HepG2 (cell line): ENCODE measurements around the gene ATG4B. TPM values are rescaled to one million over a fixed set of nuclear protein-coding genes. Genes with fewer than 3 reads are reported as not detected.

Experiments used
- ETV5 ChIP-seq: IDR thresholded peaks from 2 replicates; pipeline ENCODE4 v1.6.1; 2018; ENCODE audit warnings: missing biosample characterization, missing genetic modification reagents, inconsistent platforms, borderline replicate concordance
- IRF2 ChIP-seq: IDR thresholded peaks from 2 replicates; pipeline ENCODE4 v1.6.1; 2018; ENCODE audit warnings: missing genetic modification reagents, missing compliant biosample characterization
- KDM2A ChIP-seq: sonication (generic); formaldehyde crosslinking; IDR thresholded peaks from 2 replicates; pipeline ENCODE4 v1.4.0; 2020; ENCODE audit warnings: low read depth, missing genetic modification reagents, borderline replicate concordance
- MTA3 ChIP-seq: sonication (generic); formaldehyde crosslinking; IDR thresholded peaks from 2 replicates; pipeline ENCODE4 v1.4.0; 2020; ENCODE audit warnings: missing genetic modification reagents
- NFRKB ChIP-seq: fragments of 450-650 bp; IDR thresholded peaks from 2 replicates; pipeline ENCODE4 v1.6.1; 2017
- NFYB ChIP-seq: sonication (generic); formaldehyde crosslinking; IDR thresholded peaks from 2 replicates; pipeline ENCODE4 v1.4.0; 2020; ENCODE audit warnings: missing genetic modification reagents
- NR0B2 ChIP-seq: sonication (generic); formaldehyde crosslinking; IDR thresholded peaks from 2 replicates; pipeline ENCODE4 v1.4.0; 2020; ENCODE audit warnings: mild to moderate bottlenecking, missing genetic modification reagents
- POGK ChIP-seq: sonication (generic); formaldehyde crosslinking; conservative IDR thresholded peaks from 2 replicates; pipeline ENCODE4 v1.8.0; 2022; ENCODE audit warnings: mild to moderate bottlenecking, moderate library complexity, missing genetic modification reagents
- POLR2AphosphoS2 ChIP-seq: IDR thresholded peaks from 2 replicates; pipeline ENCODE4 v1.6.1; 2011; ENCODE audit warnings: low read depth, low read length, improper control_type of control experiment
- POLR2G ChIP-seq: fragments of 200-400 bp; formaldehyde crosslinking; IDR thresholded peaks from 2 replicates; pipeline ENCODE4 v1.6.1; 2018; ENCODE audit warnings: mild to moderate bottlenecking, low read depth, low read length, moderate library complexity
- RXRA ChIP-seq: sonication (generic); formaldehyde crosslinking; IDR thresholded peaks from 2 replicates; pipeline ENCODE4 v1.5.1; 2020; ENCODE audit warnings: missing genetic modification reagents
- SAP130 ChIP-seq: IDR thresholded peaks from 2 replicates; pipeline ENCODE4 v1.6.1; 2016; ENCODE audit warnings: low read depth
- SIX4 ChIP-seq: sonication (generic); formaldehyde crosslinking; IDR thresholded peaks from 2 replicates; pipeline ENCODE4 v1.4.0; 2020; ENCODE audit warnings: missing genetic modification reagents
- SP140L ChIP-seq: sonication (generic); formaldehyde crosslinking; IDR thresholded peaks from 2 replicates; pipeline ENCODE4 v1.4.0; 2020; ENCODE audit warnings: missing genetic modification reagents, borderline replicate concordance
- SRSF4 ChIP-seq: fragments of 200-400 bp; formaldehyde crosslinking; IDR thresholded peaks from one replicate; pipeline ENCODE4 v1.6.1; 2018; ENCODE audit warnings: mild to moderate bottlenecking, low read depth, low read length, moderate library complexity; ENCODE audit not compliant: poor library complexity, severe bottlenecking
- ZBTB38 ChIP-seq: sonication (generic); formaldehyde crosslinking; IDR thresholded peaks from 2 replicates; pipeline ENCODE4 v1.5.1; 2020; ENCODE audit warnings: mild to moderate bottlenecking, missing genetic modification reagents
- ZNF138 ChIP-seq: sonication (generic); formaldehyde crosslinking; IDR thresholded peaks from 2 replicates; pipeline ENCODE4 v1.5.0; 2020; ENCODE audit warnings: mild to moderate bottlenecking, low read depth, missing genetic modification reagents
- ZNF230 ChIP-seq: sonication (generic); formaldehyde crosslinking; IDR thresholded peaks from 2 replicates; pipeline ENCODE4 v1.4.0; 2020; ENCODE audit warnings: mild to moderate bottlenecking, missing genetic modification reagents
- ZNF292 ChIP-seq: sonication (generic); formaldehyde crosslinking; IDR thresholded peaks from 2 replicates; pipeline ENCODE4 v1.8.1; 2022; ENCODE audit warnings: mild to moderate bottlenecking, low read depth, missing genetic modification reagents, borderline replicate concordance
- ZNF3 ChIP-seq: IDR thresholded peaks from 2 replicates; pipeline ENCODE4 v1.7.0; 2017; ENCODE audit warnings: inconsistent platforms
- ZNF7 ChIP-seq: IDR thresholded peaks from 2 replicates; pipeline ENCODE4 v1.6.1; 2016; ENCODE audit warnings: missing biosample characterization, missing genetic modification reagents
- ZNF747 ChIP-seq: sonication (generic); formaldehyde crosslinking; IDR thresholded peaks from 2 replicates; pipeline ENCODE4 v1.8.1; 2023; ENCODE audit warnings: missing genetic modification reagents, mild to moderate bottlenecking, borderline replicate concordance
- ZNF788 ChIP-seq: sonication (generic); formaldehyde crosslinking; IDR thresholded peaks from 2 replicates; pipeline ENCODE4 v1.5.0; 2020; ENCODE audit warnings: mild to moderate bottlenecking, missing genetic modification reagents, borderline replicate concordance
- polyA plus RNA-seq, 8 experiments: library from polyadenylated mRNA; depleted of rRNA in 3 of 8; stranded (reverse) in 7 of 8; unstranded in 1 of 8; fragments of >200 nt; fragmentation: Illumina TruSeq in 4 of 8; extraction: Trizol in 4 of 8; gene quantifications; 2 replicates each; pipeline versions ENCODE4 v1.2.1 to v1.2.3, GENCODE V29; 2011 to 2016; ENCODE audit warnings: low read depth in 4 of 8, missing spikeins in 1 of 8, mixed read lengths in 1 of 8; ENCODE audit not compliant: insufficient read depth in 1 of 8
- total RNA-seq, 5 experiments: library from RNA; depleted of rRNA; stranded (reverse); fragments of >200 nt; fragmentation: Illumina TruSeq; extraction: Trizol; gene quantifications; 2 replicates each; pipeline ENCODE4 v1.2.3, GENCODE V29; 2016; ENCODE audit warnings: low read depth in 1 of 5
- TF ChIP-seq, protein P1 (sequence below): sonication (generic); formaldehyde crosslinking; conservative IDR thresholded peaks from 2 replicates; pipeline ENCODE4 v1.4.0; 2020; ENCODE audit warnings: missing genetic modification reagents

The ATG4B gene
- total and polyA plus RNA-seq, 2 of the 13 experiments (the other 11 are each of a cell fraction or from before 2014, with no cell fraction given), result 95.5 to 239 TPM

DNA sequence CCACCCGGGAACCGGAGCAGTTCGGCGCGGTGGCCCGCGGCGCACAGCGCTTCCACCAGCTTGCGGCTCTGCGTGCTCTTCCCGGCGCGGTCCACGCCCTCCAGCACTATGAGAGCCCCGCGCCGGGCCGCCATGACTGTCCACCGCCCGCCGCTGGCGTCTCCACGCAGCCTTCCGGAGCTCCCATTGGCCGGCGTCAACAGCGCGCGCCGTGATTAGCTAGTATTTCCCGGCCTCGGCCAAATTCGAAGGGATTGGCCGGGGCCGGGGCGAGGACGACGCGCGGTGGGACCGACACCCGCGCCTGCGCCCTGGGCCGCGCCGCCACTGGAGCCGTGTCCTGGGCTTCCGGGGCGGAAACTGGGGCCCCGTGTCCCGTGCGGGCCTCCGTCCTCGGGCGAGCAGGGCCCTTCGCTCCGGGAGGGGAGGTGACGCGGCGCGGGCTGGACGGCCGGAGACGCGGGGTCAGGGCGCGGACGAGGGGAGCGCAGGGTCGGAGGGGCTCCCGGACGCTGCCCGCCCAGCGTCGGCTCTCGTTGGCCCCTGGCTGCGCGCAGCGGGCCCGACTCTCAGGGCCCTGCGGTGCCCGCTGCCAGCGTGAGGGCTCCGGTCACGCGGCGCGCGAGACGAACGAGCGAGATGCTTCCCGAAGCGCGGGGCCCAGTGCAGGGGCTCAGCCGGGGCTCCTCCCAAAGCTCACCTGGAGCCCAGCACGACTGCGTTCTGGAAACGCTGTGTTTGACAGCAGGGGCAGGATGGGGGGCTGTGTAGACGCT, 49.3 kb downstream of the ATG4B start, which contains the start of gene DTYMK (continued):
- TF ChIP-seq MTA3 (CRISPR knock-in tag), result no peak
- peak; percentile 95 for TF ChIP-seq POLR2G
- peak; percentile 89 for TF ChIP-seq SRSF4
- peak; percentile 98 for TF ChIP-seq POGK (CRISPR knock-in tag)
- TF ChIP-seq SAP130 (CRISPR knock-in tag), result peak; percentile 97
- peak; percentile 88; the same call in 1 of the 2 replicates for TF ChIP-seq POLR2AphosphoS2
- peak; percentile 93 for TF ChIP-seq NFYB (CRISPR knock-in tag)
- TF ChIP-seq, protein P1, sequence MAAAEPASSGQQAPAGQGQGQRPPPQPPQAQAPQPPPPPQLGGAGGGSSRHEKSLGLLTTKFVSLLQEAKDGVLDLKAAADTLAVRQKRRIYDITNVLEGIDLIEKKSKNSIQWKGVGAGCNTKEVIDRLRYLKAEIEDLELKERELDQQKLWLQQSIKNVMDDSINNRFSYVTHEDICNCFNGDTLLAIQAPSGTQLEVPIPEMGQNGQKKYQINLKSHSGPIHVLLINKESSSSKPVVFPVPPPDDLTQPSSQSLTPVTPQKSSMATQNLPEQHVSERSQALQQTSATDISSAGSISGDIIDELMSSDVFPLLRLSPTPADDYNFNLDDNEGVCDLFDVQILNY, result peak; percentile 96
- TF ChIP-seq ZNF747 (CRISPR knock-in tag), result peak; percentile 64; the same call in 1 of the 2 replicates
- TF ChIP-seq RXRA (CRISPR knock-in tag), result 0 out of 2 replicates have a peak, but pooled peaks have one; percentile 25
- peak; percentile 90 for TF ChIP-seq KDM2A
- TF ChIP-seq ZNF292 (CRISPR knock-in tag), result 0 out of 2 replicates have a peak, but pooled peaks have one; percentile 45
- peak; percentile 88; the same call in 1 of the 2 replicates for TF ChIP-seq ZNF788 (CRISPR knock-in tag)
- TF ChIP-seq ZNF7 (CRISPR knock-in tag), result no peak
- TF ChIP-seq ZNF3, result no peak
- TF ChIP-seq ETV5, result peak; percentile 97
- peak; percentile 88; the same call in 1 of the 2 replicates for TF ChIP-seq IRF2 (CRISPR knock-in tag)
- TF ChIP-seq ZBTB38 (CRISPR knock-in tag), result peak; percentile 93
- peak; percentile 29 for TF ChIP-seq NR0B2 (CRISPR knock-in tag)
- no peak for TF ChIP-seq NFRKB
- TF ChIP-seq SP140L, result no peak
- peak; percentile 87 for TF ChIP-seq ZNF230
- peak; percentile 94 for TF ChIP-seq ZNF138 (CRISPR knock-in tag)
- 0 out of 2 replicates have a peak, but pooled peaks have one; percentile 4 for TF ChIP-seq SIX4 (CRISPR knock-in tag)
